Measurements from ENCODE around the gene COL4A2.

Gene COL4A2

DNA sequence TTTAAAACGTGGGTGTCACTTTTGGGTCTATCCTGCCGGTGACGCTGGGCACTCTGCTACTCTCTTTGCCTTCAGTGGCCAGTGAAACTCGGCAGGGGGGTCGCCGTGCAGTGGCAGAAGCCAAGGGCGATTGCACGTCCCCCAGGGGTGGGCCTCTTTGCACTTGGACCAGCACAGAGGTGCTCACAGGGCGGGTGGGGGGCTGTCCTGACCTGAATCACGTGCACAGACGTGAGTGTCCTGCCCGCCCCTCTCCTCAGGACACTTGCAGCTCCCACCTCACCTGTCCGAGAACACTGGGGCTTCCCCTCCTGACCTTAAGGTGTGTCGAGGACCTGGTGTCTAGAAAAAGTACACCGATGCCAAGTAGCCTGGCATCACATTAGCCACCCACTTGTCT lies 16.3 kb upstream of the COL4A2 start:
- Histone ChIP-seq H3K4me3 (ENCODE audit: low read length, poor library complexity, severe bottlenecking) (no peak overlapping the region), H3K9me3 (ENCODE audit: insufficient read depth, low read depth, low read length) (no peaks in the 10 kb centered on the region; the same call in 1 of the 2 replicates), H3K9ac (ENCODE audit: low read depth, low read length, poor library complexity, severe bottlenecking) (no peak overlapping the region), H3F3A (ENCODE audit: low read depth) (no peaks in the 10 kb centered on the region), H3K4me1 (ENCODE audit: insufficient read depth, low read length, poor library complexity, severe bottlenecking) (no peaks in the 10 kb centered on the region), H4K20me1 (ENCODE audit: insufficient read depth, low read length, poor library complexity, severe bottlenecking) (no peaks in the 10 kb centered on the region), H3K9me2 (replicated peaks; ENCODE audit: low read depth, low read length) (no peaks in the 10 kb centered on the region), H3K27me3 (ENCODE audit: insufficient read depth, low read length, poor library complexity, severe bottlenecking) (no peaks in the 10 kb centered on the region), H2AFZ (ENCODE audit: low read length) (no peak overlapping the region), H3K36me3 (ENCODE audit: insufficient read depth, low read length) (no peaks in the 10 kb centered on the region), H3K4me2 (ENCODE audit: low read depth, low read length, poor library complexity, severe bottlenecking) (no peak overlapping the region), H3K79me2 (ENCODE audit: insufficient read depth, low read length) (no peaks in the 10 kb centered on the region)
- TF ChIP-seq, protein P1, sequence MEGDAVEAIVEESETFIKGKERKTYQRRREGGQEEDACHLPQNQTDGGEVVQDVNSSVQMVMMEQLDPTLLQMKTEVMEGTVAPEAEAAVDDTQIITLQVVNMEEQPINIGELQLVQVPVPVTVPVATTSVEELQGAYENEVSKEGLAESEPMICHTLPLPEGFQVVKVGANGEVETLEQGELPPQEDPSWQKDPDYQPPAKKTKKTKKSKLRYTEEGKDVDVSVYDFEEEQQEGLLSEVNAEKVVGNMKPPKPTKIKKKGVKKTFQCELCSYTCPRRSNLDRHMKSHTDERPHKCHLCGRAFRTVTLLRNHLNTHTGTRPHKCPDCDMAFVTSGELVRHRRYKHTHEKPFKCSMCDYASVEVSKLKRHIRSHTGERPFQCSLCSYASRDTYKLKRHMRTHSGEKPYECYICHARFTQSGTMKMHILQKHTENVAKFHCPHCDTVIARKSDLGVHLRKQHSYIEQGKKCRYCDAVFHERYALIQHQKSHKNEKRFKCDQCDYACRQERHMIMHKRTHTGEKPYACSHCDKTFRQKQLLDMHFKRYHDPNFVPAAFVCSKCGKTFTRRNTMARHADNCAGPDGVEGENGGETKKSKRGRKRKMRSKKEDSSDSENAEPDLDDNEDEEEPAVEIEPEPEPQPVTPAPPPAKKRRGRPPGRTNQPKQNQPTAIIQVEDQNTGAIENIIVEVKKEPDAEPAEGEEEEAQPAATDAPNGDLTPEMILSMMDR (conservative IDR thresholded peaks at IDR 0.05; ENCODE audit: low read length): no peak
- no peak for TF ChIP-seq EZH2phosphoT487 (IDR thresholded peaks at IDR 0.05; ENCODE audit: borderline replicate concordance)

DNA sequence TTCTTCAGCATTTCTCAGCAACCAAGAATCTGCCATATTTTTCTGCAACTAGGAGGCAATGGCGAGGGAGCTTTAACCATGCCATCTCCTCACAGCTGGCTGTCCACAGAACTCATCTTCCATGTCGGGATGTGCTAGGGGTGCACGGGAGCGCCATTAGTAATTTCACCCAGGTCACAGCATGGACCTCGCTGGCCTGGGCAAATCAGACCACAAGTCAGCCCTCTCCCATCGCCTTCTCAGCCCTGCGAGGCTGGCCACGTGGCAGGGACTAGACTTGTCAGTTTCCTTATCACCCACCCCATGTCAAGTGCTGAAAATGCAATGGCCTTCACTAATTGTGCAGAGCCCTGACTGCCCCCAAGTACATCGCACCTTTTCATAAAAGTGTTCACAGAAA lies 15.8 kb upstream of the COL4A2 start:
- Histone ChIP-seq H3K79me2 (ENCODE audit: insufficient read depth, low read length) (no peaks in the 10 kb centered on the region), H4K20me1 (ENCODE audit: insufficient read depth, low read length, poor library complexity, severe bottlenecking) (no peaks in the 10 kb centered on the region), H3K4me2 (ENCODE audit: low read depth, low read length, poor library complexity, severe bottlenecking) (no peak overlapping the region), H3K36me3 (ENCODE audit: insufficient read depth, low read length) (no peaks in the 10 kb centered on the region), H3K4me3 (ENCODE audit: low read length, poor library complexity, severe bottlenecking) (no peak overlapping the region), H3K9ac (ENCODE audit: low read depth, low read length, poor library complexity, severe bottlenecking) (no peak overlapping the region), H3K4me1 (ENCODE audit: insufficient read depth, low read length, poor library complexity, severe bottlenecking) (no peaks in the 10 kb centered on the region), H3K27me3 (ENCODE audit: insufficient read depth, low read length, poor library complexity, severe bottlenecking) (no peaks in the 10 kb centered on the region), H2AFZ (ENCODE audit: low read length) (no peak overlapping the region), H3K9me3 (ENCODE audit: insufficient read depth, low read depth, low read length) (no peaks in the 10 kb centered on the region; the same call in 1 of the 2 replicates), H3F3A (ENCODE audit: low read depth) (no peaks in the 10 kb centered on the region), H3K9me2 (replicated peaks; ENCODE audit: low read depth, low read length) (no peaks in the 10 kb centered on the region)
- TF ChIP-seq EZH2phosphoT487 (IDR thresholded peaks at IDR 0.05; ENCODE audit: borderline replicate concordance): no peak
- TF ChIP-seq, protein P1 (conservative IDR thresholded peaks at IDR 0.05; ENCODE audit: low read length): no peak

DNA sequence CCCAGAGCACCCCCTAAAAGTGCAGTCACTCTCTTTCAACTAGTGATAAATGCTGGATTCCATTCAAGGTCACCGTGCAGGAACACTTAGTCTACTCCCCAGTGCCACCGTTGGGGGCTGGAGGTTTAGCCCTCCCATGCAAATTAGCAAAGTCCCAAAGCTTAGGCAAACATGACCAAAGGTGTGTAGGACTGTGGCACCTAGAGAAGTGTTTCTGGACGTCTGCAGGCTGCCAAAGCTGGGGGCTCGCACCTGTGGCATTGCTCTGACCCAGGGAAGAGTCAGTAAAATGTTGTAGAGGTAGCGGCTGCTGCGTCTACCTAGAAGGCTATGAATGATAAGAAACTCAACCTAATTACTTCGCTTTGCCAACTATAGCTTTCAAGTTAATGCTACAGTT lies 14.0 kb upstream of the COL4A2 start:
- H3K4me2 ChIP-seq (ENCODE audit: low read depth, low read length, poor library complexity, severe bottlenecking): no peak overlapping the region
- H3K9me3 ChIP-seq (ENCODE audit: insufficient read depth, low read depth, low read length): no peaks in the 10 kb centered on the region; the same call in 1 of the 2 replicates
- H3F3A ChIP-seq (ENCODE audit: low read depth): no peaks in the 10 kb centered on the region
- no peaks in the 10 kb centered on the region for H3K27me3 ChIP-seq (ENCODE audit: insufficient read depth, low read length, poor library complexity, severe bottlenecking)
- H2AFZ ChIP-seq (ENCODE audit: low read length): no peak overlapping the region
- H4K20me1 ChIP-seq (ENCODE audit: insufficient read depth, low read length, poor library complexity, severe bottlenecking): no peaks in the 10 kb centered on the region
- H3K4me3 ChIP-seq (ENCODE audit: low read length, poor library complexity, severe bottlenecking): no peak overlapping the region
- H3K79me2 ChIP-seq (ENCODE audit: insufficient read depth, low read length): no peaks in the 10 kb centered on the region
- no peak overlapping the region for H3K9ac ChIP-seq (ENCODE audit: low read depth, low read length, poor library complexity, severe bottlenecking)
- no peak for TF ChIP-seq EZH2phosphoT487 (IDR thresholded peaks at IDR 0.05; ENCODE audit: borderline replicate concordance)
- TF ChIP-seq, protein P1 (conservative IDR thresholded peaks at IDR 0.05; ENCODE audit: low read length): no peak
- H3K4me1 ChIP-seq (ENCODE audit: insufficient read depth, low read length, poor library complexity, severe bottlenecking): no peaks in the 10 kb centered on the region
- no peaks in the 10 kb centered on the region for H3K9me2 ChIP-seq (replicated peaks; ENCODE audit: low read depth, low read length)
- no peaks in the 10 kb centered on the region for H3K36me3 ChIP-seq (ENCODE audit: insufficient read depth, low read length)
